Activated effector memory CD4-positive, alpha-beta T cell treated with anti-CD3 and anti-CD28 coated beads, Interleukin-2, amount 50 U/mL, for 16 hours (primary cell): ENCODE data around the gene KLHL29.

ENCODE experiments used
- DNase-seq: peaks from one replicate; pipeline ENCODE4 v3.0.0-alpha.2; 2020

The KLHL29 gene

GRCh38 chr2:23645230-23645808 is 260.3 kb downstream of the KLHL29 start:
- DNase-seq, result no peak

- DNase-seq, result no peak
Observed at GRCh38 chr2:23647563-23647962, 262.6 kb downstream of the KLHL29 start.

DNA sequence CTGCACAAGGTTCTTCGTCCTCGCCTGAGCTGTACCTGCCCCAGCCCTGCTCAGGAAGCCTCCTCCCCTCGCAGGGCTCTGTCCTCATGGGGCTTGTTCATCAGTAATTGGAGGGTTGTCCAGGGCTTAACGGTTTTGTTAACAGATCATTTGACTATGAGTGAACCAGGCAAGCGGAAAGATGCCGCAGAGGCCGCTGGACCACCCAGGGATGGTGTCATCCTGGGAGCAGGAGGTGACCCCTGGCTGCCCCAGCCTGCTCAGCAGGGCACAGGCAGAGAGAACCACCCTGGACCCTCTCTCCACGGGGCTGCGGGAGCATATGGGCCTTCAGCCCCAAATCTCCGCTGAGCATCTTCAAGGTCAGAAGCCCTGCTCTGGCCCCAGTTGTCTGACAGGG is 264.3 kb downstream of the KLHL29 start:
- no peak for DNase-seq

DNA sequence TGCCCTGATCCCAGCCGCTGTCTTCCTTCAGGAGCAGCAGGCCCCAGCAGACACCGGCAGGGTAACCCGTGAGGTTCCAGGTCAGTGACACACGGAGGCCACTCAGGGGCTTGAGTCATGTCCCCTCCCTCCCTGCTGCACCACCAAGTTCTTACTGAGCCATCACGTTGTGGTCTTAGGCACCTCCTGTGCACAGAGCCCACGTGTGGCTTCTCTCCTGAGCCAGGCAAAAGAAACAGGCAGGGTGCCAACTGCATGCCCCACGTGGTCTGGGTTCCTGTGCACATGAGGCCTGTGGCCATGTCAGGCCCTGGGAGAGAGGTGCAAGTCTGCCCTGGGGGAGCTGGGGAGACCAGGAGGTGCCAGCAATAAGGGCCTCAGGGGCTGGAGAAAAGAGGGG is 264.8 kb downstream of the KLHL29 start:
- DNase-seq, result no peak

DNA sequence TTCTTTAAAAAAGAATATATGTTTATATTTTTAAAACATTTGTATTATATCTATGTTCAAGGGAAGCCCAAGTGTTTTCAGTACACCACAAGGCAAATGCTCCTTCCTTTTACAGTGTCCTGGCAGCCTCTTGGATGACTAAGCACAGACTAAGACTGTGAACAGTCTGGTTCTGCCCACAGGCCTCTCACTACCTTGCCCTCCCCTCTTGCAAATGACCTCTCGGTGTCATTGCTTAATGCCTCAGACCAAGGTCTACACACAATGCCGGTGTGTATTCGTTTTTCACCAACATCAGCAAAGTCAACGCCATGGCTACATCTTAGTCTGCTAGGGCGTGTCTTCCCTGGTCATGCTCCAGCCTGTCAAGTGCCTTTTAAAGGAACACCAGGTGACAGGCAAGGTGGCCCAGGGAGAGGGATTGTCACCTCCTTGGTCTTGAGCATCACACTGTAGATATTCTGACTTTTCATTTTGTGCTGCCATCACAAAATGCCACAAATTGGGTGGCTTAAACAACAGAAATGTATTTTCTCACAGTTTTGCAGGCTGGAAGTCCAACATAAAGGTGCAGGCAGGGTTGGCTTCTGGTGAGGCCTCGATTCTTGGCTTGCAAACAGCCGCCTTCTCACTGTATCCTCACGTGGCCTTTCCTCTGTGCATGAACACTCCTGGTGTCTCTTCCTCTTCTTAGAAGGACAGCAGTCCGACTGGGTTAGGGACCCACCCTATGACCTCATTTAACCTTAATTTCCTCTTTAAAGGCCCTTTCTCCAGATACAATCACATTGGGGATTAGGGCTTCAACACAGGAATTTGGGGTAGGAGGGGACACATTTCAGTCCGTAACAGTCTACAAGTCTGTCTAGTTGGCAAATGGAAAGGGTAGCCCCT is 266.5 kb downstream of the KLHL29 start:
- no peak for DNase-seq

DNA sequence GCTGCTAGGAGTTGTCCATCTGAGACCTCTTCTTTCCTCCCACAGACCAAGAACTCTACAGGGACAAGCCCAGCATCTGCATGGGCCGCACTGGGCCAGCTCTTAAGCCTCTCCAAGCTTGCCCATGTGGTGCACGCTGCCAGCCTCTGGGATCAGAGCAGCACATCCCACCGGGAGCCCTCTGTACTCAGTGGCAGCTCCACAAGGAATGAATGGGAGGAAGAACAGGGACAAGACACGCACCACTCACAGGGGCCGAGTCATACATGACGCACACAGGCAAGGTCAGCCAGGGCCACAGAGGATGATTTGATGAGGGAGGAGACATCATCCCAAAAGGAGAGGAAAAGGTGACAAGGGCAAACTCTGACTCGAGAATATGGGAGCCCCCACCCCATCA is 268.3 kb downstream of the KLHL29 start:
- no peak for DNase-seq

GRCh38 chr2:23654756-23655155 is 269.8 kb downstream of the KLHL29 start:
- no peak for DNase-seq

DNA sequence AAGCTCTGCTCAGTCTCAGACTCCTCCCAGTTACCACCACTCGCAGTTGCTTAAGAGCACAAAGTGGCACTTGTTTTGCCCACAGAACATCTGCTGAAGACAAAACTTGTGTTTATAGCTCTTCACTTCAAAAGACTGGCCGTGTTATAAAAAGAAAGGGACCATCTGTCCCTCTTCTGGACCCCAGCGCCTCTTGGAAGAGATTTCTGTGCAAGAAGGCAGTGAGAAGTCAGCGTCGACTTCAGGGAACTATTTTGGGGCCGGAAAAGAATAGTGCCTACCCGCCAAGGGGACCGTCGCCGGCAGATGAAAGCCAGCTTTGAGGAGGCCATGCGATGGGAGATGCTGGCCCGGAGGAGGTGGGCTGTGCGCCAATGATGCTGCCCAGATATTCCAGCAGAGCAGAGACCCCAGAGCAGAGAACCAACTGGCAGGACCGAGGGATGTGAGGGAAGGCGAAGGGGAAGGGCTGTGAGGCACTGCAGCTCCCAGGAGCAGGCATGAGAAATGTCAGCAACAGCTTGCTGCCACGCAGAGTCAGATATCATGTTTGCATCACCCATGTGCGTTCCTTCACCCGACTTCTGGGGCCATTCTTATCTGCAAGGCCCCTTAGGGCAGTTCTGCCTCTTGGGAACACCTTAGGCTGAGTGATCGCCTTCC is 271.1 kb downstream of the KLHL29 start:
- DNase-seq, result no peak

GRCh38 chr2:23656597-23656973 is 271.6 kb downstream of the KLHL29 start:
- no peak for DNase-seq

DNA sequence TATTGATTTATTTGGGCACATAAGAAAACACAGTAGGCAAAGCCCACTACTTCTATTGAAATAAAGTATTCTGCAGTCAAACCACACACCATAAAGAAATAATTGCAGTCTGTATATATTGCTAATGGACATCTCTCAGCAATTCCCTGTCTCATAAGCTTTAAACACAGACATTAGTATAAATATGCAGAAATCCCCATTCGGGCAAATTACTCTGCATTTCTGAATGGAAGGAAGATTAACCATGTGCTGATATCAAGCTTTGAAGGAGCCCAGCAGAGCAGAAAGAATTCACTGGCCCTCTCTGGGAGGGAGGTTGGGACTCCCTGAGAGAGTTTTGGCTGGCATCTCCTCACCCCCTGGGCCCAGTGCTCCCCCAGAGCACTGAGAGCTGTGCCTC is 272.4 kb downstream of the KLHL29 start:
- no peak for DNase-seq

GRCh38 chr2:23657934-23658333 is 273.0 kb downstream of the KLHL29 start:
- no peak for DNase-seq

DNA sequence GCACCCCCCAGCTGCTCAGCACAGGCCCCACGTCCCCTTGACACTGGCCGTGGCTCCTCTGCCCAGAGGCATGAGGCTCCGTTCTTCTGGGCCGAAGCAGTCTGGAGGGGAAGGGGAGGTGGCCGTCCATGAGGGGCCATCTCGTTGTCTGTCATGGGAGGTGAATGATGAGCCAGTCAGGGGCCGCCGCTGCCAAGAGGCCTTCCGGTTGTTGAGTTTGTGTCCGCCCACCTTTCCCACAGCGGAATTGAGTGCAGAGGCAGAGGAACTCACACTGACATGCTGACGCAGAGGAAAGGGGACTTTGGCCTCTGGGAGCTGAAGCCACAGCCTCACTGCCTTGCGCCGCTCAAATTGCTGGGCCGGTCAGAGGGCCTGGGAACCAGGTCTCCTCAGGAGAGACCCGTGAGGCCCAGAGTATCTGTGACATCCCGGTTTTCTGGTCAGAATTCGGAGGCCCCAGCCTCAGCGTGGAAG is 273.5 kb downstream of the KLHL29 start:
- DNase-seq, result no peak

- DNase-seq, result no peak
Observed at GRCh38 chr2:23659328-23659727, 274.3 kb downstream of the KLHL29 start.

DNA sequence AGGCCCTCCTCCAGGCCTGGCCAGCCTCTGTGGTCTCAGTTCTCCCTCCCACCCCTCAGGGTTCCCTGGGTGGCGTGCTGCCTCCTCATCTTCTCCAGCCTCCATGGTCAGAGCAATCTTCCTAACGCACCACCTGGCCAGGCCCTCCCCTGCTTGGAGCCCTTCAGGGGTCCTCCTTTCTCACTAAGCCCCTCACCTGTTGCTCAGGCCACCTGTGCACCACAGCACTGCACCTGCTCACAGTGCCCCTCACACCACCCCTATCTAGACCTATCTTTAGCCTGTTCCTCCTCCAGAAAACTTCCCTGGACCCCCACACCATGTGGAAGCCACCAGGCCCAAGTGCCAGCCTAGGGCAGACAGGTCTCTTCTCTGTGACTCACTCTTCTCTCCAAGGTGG is 274.8 kb downstream of the KLHL29 start:
- DNase-seq, result no peak

DNA sequence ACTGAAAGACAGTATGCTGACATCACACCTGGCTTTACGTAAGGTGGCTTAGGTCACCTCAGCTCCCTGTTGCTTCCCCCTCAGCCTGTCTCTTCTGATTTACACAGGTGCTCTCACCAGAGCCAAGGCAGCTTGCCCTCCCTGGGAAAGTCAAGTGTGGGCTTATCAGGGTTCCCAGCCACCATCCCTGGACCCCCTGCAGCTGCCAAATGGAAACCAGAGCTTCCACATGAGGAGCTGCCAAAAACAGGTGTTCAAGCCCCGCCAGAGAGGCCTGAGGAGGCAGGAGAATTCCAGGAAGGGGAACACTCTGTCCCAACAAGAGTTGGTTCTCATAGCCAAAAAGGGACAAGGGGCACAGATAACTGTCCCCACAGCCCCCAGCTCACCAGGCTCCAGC is 275.3 kb downstream of the KLHL29 start:
- no peak for DNase-seq

- no peak for DNase-seq
Observed at GRCh38 chr2:23661276-23662050, 276.5 kb downstream of the KLHL29 start.

- DNase-seq, result no peak
Observed at GRCh38 chr2:23662466-23662865, 277.5 kb downstream of the KLHL29 start.

GRCh38 chr2:23662941-23663920 is 278.3 kb downstream of the KLHL29 start:
- no peak for DNase-seq

DNA sequence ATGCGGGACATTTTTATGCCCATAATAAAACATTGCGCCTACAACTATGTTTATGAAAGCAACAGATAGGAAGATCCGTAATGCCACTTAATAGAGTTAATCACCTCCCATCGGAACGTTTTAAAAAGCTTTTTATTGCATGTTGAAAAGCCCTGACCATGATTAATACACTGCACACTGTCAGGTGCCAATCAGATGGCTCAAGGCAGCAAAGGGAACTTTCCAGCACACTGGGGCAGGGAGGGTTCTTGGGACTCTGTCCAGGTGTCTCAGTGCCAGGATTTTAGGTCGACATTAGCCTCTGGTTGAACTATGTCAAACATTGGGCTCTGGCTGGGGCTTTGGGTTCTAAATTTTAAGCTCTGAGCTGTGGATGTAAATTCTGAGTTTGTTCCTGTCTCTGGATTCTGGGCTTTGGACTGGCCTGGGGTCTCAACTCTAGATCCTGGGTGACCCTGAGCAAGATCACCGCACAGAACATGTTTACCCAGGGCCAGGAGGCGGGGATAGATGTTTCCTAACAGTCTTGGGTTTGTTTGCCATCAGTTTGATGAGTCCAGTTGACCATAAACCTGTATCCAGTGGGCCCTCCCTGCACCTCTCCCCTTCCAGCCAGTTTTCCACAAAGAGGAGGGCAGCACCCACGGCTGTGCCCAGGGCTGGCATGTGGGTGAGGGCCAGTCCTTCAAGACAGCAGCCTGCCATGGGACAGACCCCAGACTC is 279.2 kb downstream of the KLHL29 start:
- no peak for DNase-seq

DNA sequence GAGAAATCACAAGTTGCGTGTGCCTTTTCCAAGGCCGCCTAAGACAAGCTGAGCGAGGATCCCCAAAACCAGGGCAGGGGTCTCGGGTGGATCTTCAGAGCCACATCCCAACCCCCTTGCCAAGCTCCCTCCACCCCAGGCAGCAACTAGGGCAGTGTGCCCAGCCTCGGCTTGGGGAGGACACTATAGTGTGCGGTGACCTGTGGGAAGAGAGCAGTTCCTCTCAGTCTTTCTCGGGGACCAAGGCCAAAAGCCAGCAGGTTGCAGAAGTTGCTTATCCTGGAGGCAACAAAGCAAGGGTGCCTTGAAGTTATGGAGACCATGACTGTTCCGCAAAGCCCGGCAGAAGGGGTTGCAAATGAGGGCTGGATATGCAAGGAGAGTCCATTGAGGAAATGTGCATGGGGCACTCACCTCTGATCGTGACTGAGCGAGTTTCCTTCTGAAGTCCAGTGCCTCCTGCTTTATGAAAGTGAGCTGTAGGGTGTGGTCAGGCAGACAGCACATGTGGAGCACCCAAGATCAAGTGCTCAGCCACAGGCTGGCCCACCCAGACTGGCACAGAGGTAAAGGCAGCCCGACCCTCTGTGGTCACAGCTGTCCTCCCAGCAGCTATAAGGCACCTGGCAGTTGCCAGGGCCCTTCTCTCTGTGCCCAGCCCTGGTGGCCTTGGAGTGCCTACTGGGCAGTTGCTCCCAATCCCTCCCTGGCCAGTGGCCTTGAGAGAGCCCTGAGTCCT is 281.4 kb downstream of the KLHL29 start:
- no peak for DNase-seq

- no peak for DNase-seq
Observed at GRCh38 chr2:23666980-23667357, 282.0 kb downstream of the KLHL29 start.
